Measurements from ENCODE around the gene AP3B2.

AP3B2 gene

GRCh38 chr15:82698711-82699345 is 10.8 kb downstream of the AP3B2 start:
- no peak for DNase-seq (ENCODE audit: low read depth)

- no peak for DNase-seq (ENCODE audit: low read depth)
Observed at GRCh38 chr15:82697735-82698407, 11.8 kb downstream of the AP3B2 start.

GRCh38 chr15:82692171-82692570 is 17.5 kb downstream of the AP3B2 start:
- DNase-seq (ENCODE audit: low read depth): no peak

GRCh38 chr15:82689147-82689546 is 20.5 kb downstream of the AP3B2 start:
- no peak for DNase-seq (ENCODE audit: low read depth)

GRCh38 chr15:82688691-82689090 is 21.0 kb downstream of the AP3B2 start:
- DNase-seq (ENCODE audit: low read depth): no peak

- no peak for DNase-seq (ENCODE audit: low read depth)
Observed at GRCh38 chr15:82681371-82681770, 28.3 kb downstream of the AP3B2 start.

- peak; percentile 73 for DNase-seq (ENCODE audit: low read depth)
Observed at GRCh38 chr15:82680200-82681102, 29.2 kb downstream of the AP3B2 start.

GRCh38 chr15:82679626-82680199 is 30.0 kb downstream of the AP3B2 start:
- no peak for DNase-seq (ENCODE audit: low read depth)

- DNase-seq (ENCODE audit: low read depth): no peak
Observed at GRCh38 chr15:82677720-82678323, 31.9 kb downstream of the AP3B2 start.

- DNase-seq (ENCODE audit: low read depth): no peak
Observed at GRCh38 chr15:82674873-82675272, 34.8 kb downstream of the AP3B2 start.

GRCh38 chr15:82670699-82671098 is 39.0 kb downstream of the AP3B2 start:
- no peak for DNase-seq (ENCODE audit: low read depth)

- no peak for DNase-seq (ENCODE audit: low read depth)
Observed at GRCh38 chr15:82666606-82667005, 43.1 kb downstream of the AP3B2 start.

GRCh38 chr15:82664021-82664420 is 45.7 kb downstream of the AP3B2 start:
- no peak for DNase-seq (ENCODE audit: low read depth)

GRCh38 chr15:82663186-82663600 is 46.5 kb downstream of the AP3B2 start:
- no peak for DNase-seq (ENCODE audit: low read depth)

- DNase-seq (ENCODE audit: low read depth): no peak
Observed at GRCh38 chr15:82662641-82663040, 47.0 kb downstream of the AP3B2 start.

GRCh38 chr15:82660378-82660777 is 49.3 kb downstream of the AP3B2 start:
- DNase-seq (ENCODE audit: low read depth): no peak

- no peak for DNase-seq (ENCODE audit: low read depth)
Observed at GRCh38 chr15:82656641-82657266, 52.9 kb downstream of the AP3B2 start.

- no peak for DNase-seq (ENCODE audit: low read depth)
Observed at GRCh38 chr15:82655606-82656005, 54.1 kb downstream of the AP3B2 start.

GRCh38 chr15:82653483-82654168 is 56.0 kb downstream of the AP3B2 start:
- DNase-seq (ENCODE audit: low read depth): no peak

- DNase-seq (ENCODE audit: low read depth): no peak
Observed at GRCh38 chr15:82651708-82652107, 58.0 kb downstream of the AP3B2 start.
